ENCODE data around the gene GALNT18.

Gene GALNT18

DNA sequence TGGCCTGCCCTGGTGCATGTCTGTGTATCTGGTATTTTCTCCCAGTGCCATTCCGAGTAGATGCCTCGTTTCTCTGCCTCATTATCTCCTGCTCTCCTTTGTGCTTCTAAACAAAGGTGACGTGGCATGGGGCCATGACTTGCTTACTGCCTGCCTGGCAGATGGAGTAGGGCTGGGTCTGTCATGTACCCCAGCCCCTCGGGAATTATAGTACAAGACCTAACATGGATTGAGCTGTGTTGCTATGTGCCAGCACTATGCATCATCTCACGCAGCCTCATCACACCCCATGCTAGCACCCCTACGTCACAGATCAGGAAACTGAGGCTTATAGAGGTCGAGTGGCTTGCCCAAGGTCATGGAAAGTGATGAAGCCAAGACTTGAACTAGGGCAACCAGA, 88.1 kb downstream of the GALNT18 start:
- no peak overlapping the region for H3K4me3 ChIP-seq (ENCODE audit: low read depth, low read length)

DNA sequence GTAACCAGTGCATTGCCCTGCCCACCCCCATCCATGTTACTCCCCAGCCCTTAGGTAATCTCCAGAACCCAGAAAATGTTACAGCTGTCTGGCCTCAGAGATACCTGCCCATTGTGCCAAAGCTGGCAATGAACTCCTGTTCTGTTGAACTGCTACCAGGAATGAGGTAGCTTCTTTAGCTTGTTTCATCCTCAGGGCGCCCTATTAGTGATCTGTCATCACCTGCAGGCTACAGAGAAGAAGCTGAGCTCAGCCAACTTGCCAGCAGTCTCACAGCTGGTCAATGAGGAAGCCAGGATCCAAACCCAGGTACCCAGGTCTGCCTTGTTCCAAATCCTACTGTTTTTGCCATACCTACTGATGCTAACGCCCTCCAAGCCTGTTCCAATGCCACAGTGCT, 88.7 kb downstream of the GALNT18 start:
- Histone ChIP-seq H3K36me3 (no peaks in the 10 kb centered on the region), H3K4me3 (ENCODE audit: low read depth, low read length) (no peak overlapping the region), H3K4me1 (peaks cover 9% of the 10 kb centered on the region), H3K9me3 (no peaks in the 10 kb centered on the region), H3K27me3 (no peaks in the 10 kb centered on the region)
- TF ChIP-seq, protein P1, sequence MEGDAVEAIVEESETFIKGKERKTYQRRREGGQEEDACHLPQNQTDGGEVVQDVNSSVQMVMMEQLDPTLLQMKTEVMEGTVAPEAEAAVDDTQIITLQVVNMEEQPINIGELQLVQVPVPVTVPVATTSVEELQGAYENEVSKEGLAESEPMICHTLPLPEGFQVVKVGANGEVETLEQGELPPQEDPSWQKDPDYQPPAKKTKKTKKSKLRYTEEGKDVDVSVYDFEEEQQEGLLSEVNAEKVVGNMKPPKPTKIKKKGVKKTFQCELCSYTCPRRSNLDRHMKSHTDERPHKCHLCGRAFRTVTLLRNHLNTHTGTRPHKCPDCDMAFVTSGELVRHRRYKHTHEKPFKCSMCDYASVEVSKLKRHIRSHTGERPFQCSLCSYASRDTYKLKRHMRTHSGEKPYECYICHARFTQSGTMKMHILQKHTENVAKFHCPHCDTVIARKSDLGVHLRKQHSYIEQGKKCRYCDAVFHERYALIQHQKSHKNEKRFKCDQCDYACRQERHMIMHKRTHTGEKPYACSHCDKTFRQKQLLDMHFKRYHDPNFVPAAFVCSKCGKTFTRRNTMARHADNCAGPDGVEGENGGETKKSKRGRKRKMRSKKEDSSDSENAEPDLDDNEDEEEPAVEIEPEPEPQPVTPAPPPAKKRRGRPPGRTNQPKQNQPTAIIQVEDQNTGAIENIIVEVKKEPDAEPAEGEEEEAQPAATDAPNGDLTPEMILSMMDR (IDR thresholded peaks at IDR 0.05; ENCODE audit: low read depth, low read length): no peak
- DNase-seq: no peak

More for the DNA sequence above, 88.1 kb downstream of the GALNT18 start:
- peaks cover 10% of the 10 kb centered on the region for H3K4me1 ChIP-seq
- TF ChIP-seq, protein P1 (IDR thresholded peaks at IDR 0.05; ENCODE audit: low read depth, low read length): no peak
- H3K27me3 ChIP-seq: no peaks in the 10 kb centered on the region
- DNase-seq: peak; percentile 61
- H3K36me3 ChIP-seq: no peaks in the 10 kb centered on the region
- H3K9me3 ChIP-seq: no peaks in the 10 kb centered on the region

DNA sequence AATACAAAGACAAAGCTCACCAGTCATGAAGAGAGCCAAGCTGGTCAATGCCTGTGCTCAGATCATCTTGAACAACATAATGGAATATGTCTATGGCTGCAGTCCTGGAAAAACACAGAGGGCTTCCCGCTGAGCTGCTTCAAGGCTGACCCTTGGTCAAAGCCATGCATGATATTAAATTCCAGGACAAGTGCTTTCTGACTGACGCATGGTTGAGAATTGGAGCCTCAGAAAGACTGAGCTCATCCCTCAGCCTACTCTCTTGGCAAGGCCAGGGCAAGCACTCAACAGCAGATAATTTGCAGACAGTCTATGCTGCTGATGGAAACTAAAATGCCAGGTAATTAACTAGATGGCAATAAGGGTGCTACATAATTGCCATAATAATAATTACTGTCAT, 89.2 kb downstream of the GALNT18 start:
- Histone ChIP-seq H3K4me1 (peaks cover 9% of the 10 kb centered on the region), H3K36me3 (no peaks in the 10 kb centered on the region)
- DNase-seq: no peak

DNA sequence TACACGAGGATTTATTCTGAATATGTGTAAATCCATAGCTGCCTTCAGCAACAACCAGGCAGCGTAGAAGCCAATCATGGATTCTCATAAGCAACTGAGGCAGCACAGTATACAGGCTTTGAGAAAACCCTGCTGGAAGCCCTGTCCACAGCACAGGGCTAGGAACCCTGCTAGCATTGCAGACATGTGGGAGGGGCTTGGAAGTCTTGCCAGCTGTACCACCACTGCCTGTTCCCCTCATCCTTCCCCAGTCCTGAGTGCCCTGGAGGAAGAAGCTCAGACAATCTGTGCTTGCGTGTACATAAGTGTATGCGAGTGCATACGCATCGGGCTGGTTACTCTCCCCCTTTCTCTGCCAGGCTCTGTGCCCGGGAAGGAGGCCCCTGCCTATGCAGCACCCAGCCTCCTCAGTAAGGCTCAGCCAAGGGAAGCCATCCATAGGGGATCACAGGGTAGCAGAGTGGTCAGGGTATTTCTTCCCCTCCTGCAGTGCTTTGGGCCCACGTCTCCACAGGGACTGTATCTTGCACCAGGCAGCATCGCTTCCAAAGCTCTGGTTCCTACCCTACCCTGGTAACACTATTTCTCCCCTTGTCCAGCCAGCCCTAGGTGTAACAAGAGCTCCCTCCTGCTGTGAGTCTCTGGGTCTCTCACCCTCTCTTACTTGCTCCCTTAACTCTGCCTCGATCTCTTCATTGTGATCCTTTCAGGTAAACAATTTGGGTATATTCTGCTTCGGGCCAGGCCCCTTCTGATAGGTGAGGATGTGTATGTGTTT, 90.5 kb downstream of the GALNT18 start:
- Histone ChIP-seq H3K4me3 (ENCODE audit: low read depth, low read length) (no peak overlapping the region), H3K27me3 (no peaks in the 10 kb centered on the region), H3K4me1 (peaks cover 9% of the 10 kb centered on the region), H3K36me3 (no peaks in the 10 kb centered on the region), H3K9me3 (no peaks in the 10 kb centered on the region)
- TF ChIP-seq, protein P1 (IDR thresholded peaks at IDR 0.05; ENCODE audit: low read depth, low read length): no peak
- DNase-seq: no peak

More for the DNA sequence above, 89.2 kb downstream of the GALNT18 start:
- Histone ChIP-seq H3K9me3 (no peaks in the 10 kb centered on the region), H3K4me3 (ENCODE audit: low read depth, low read length) (no peak overlapping the region), H3K27me3 (no peaks in the 10 kb centered on the region)
- TF ChIP-seq, protein P1 (IDR thresholded peaks at IDR 0.05; ENCODE audit: low read depth, low read length): no peak

DNA sequence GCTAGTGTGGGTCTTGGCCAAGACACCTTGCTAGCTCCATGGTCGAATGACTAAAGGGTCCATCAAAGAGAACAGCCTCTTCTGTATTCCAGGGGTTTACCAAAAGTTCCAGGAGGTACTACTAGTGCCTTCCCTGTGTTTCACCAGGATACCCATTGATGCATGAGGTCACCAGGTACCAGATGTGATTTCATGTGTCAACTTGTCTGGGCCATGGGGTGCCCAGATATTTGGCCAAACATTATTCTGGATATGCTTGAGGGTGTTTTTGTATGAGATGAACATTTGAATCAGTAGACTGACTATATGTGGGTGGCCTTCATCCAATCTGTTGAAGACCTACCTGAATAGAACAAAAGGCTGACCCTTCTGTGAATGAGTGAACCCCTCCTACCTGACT, 92.8 kb downstream of the GALNT18 start:
- H3K4me1 ChIP-seq: peaks cover 3% of the 10 kb centered on the region; the same call in 1 of the 2 replicates
- H3K36me3 ChIP-seq: no peaks in the 10 kb centered on the region
- TF ChIP-seq, protein P1 (IDR thresholded peaks at IDR 0.05; ENCODE audit: low read depth, low read length): no peak
- no peak for DNase-seq
- no peaks in the 10 kb centered on the region for H3K9me3 ChIP-seq
- H3K27me3 ChIP-seq: no peaks in the 10 kb centered on the region
- no peak overlapping the region for H3K4me3 ChIP-seq (ENCODE audit: low read depth, low read length)

DNA sequence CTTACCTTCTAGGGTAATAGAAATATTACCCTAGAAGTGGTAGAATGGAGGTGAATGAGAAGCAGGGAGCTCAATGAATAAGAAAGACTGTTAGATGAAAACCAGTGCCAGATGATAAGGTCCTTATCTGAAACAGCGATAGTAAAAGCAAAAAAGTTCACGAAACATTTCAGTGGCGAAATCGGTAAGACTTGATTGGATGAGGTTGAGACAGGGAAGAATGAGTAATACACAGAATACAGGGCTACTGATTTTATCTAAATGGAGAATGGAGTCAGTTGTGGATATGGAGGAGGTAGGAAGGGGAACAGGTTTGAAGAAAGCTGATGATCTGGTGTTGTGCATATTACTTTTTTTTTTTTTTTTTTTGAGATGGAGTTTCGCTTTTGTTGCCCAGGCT, 96.5 kb downstream of the GALNT18 start:
- Histone ChIP-seq H3K27me3 (no peaks in the 10 kb centered on the region), H3K36me3 (no peaks in the 10 kb centered on the region), H3K4me3 (ENCODE audit: low read depth, low read length) (no peak overlapping the region), H3K9me3 (no peaks in the 10 kb centered on the region), H3K4me1 (no peaks in the 10 kb centered on the region)
- DNase-seq: no peak
- TF ChIP-seq, protein P1 (IDR thresholded peaks at IDR 0.05; ENCODE audit: low read depth, low read length): no peak
